Subcutaneous abdominal adipose tissue (tissue), 5 donors: ENCODE results near the gene CLCN6.

Source experiments
- H3K27ac ChIP-seq: one replicate; pipeline ENCODE4 v1.7.0; 2013; ENCODE audit warnings: low read depth, mild to moderate bottlenecking, inconsistent platforms, low read length, moderate library complexity
- H3K27me3 ChIP-seq, 5 donors: one replicate each; pipeline ENCODE4 v1.7.0; 2013; ENCODE audit warnings: low read length in 5 of 5, inconsistent platforms in 1 of 5; ENCODE audit not compliant: control insufficient read depth in 5 of 5, insufficient read depth in 4 of 5
- H3K36me3 ChIP-seq, 5 donors: one replicate each; pipeline ENCODE4 v1.7.0; 2013; ENCODE audit warnings: low read length in 5 of 5; ENCODE audit not compliant: control insufficient read depth in 5 of 5, insufficient read depth in 5 of 5
- H3K4me1 ChIP-seq, 5 donors: one replicate each; pipeline ENCODE4 v1.7.0; 2013; ENCODE audit warnings: low read length in 5 of 5, mild to moderate bottlenecking in 3 of 5, moderate library complexity in 1 of 5; ENCODE audit not compliant: control insufficient read depth in 5 of 5, insufficient read depth in 5 of 5
- H3K4me3 ChIP-seq, 5 donors: one replicate each; pipeline ENCODE4 v1.7.0; 2013; ENCODE audit warnings: low read length in 5 of 5, low read depth in 1 of 5
- H3K9ac ChIP-seq, 5 donors: one replicate each; pipeline ENCODE4 v1.7.0; 2013; ENCODE audit warnings: low read length in 5 of 5, mild to moderate bottlenecking in 4 of 5, moderate library complexity in 3 of 5
- H3K9me3 ChIP-seq, 5 donors: one replicate each; pipeline ENCODE4 v1.7.0; 2013; ENCODE audit warnings: low read length in 5 of 5; ENCODE audit not compliant: control insufficient read depth in 5 of 5
- donor health status: healthy.
- donor health status: healthy.
- donor health status: healthy.
- donor health status: healthy.
- donor health status: healthy.

Gene CLCN6

DNA sequence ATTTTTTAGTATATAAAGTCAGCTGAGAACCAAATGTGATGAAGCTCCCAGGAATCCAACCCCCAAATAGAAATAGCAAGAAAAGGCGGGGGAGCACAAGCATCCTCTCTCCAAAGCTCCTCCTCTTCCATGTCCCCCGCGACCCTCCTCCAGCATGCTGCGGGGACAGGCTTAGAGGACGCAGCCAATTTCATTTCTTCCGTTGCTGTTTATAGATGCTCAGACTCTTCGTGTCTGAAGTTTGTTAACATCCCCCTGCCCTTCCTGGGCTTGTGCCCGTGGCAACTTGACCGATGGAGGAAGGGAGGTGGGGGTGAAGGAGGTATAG lies 42.3 kb downstream of the CLCN6 start:
- peaks cover 0 to 3% (median 0%) of the 10 kb centered on the region in 5 donors for H3K27me3 ChIP-seq
- peaks cover 0 to 33% (median 25%) of the 10 kb centered on the region in 5 donors for H3K36me3 ChIP-seq
- H3K9me3 ChIP-seq = no peaks in the 10 kb centered on the region
- no peak overlapping the region for H3K27ac ChIP-seq
- H3K9ac ChIP-seq = no peak overlapping the region
- no peak overlapping the region for H3K4me3 ChIP-seq
- H3K4me1 ChIP-seq = peaks cover 0 to 7% (median 0%) of the 10 kb centered on the region in 5 donors

DNA sequence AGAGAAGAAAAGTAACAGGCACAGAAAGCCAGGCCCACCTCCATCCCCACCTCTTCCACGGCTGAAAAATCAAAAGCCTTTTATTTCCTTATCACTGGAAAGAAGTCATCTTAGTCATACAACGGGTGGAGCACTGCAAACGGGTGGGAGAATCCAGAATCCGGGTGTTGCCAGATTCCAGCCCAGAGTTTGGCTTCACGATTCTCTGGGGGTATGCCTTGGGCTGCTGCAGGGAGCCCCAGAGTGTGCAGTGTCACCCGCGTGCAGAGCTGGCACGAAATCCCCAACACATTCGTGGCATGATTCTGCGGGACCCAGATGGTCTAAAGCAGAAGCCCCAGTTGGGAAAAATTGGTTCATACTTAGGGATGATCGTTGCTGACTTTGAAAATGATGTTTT lies 44.2 kb downstream of the CLCN6 start:
- peaks cover 0 to 17% (median 12%) of the 10 kb centered on the region in 5 donors for H3K36me3 ChIP-seq
- H3K27me3 ChIP-seq = peaks cover 0 to 12% (median 5%) of the 10 kb centered on the region in 5 donors
- H3K27ac ChIP-seq = no peak overlapping the region
- no peaks in the 10 kb centered on the region for H3K4me1 ChIP-seq
- H3K4me3 ChIP-seq = no peak overlapping the region
- no peaks in the 10 kb centered on the region for H3K9me3 ChIP-seq
- H3K9ac ChIP-seq = no peak overlapping the region

DNA sequence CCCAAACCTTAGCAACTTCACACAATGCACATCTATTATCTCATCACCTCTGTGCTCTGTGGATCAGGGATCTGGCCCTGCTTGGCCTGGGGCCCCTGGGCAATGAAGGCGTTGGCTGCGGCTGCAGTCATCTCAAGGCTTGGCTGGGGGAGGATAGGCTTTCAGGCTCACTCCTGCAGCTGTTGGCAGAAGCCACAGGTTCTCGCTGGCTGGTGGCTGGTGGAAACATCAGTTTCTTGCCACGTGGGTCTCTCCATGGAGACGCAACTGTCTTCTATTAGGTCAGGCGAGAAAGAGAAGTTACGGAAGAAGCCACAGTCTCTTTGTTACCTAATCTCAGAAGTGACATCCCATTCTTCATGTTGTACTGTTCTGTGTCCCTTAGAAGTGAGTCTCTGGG lies 45.2 kb downstream of the CLCN6 start:
- Histone ChIP-seq H3K4me1 (no peaks in the 10 kb centered on the region), H3K4me3 (no peak overlapping the region), H3K27me3 (peaks cover 0 to 12% (median 5%) of the 10 kb centered on the region in 5 donors), H3K36me3 (peaks cover 0 to 11% (median 8%) of the 10 kb centered on the region in 5 donors), H3K9me3 (no peaks in the 10 kb centered on the region), H3K27ac (no peak overlapping the region), H3K9ac (no peak overlapping the region)

DNA sequence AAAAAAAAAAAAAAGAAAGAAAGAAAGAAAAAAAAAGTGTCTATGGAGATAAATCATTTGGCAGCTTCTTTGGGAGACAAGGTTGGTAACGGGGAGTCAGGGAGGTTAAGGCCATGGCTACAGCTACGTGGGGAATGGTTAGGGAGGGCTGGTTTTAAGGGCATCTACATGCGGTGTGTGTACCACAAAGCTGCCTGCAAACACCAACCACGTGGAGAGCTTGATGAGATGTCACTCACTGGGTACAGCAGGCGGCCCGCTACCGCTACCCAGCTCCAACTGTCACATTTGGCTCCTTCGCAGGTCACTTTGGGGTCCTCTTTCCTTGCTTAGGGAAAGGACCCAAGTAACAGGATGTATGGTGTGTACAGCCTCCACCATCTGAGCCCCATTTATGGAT lies 48.5 kb downstream of the CLCN6 start:
- Histone ChIP-seq H3K9me3 (peaks cover 0 to under 1% (median 0%) of the 10 kb centered on the region in 5 donors), H3K9ac (no peak overlapping the region), H3K27me3 (peaks cover 22 to 32% (median 31%) of the 10 kb centered on the region in 5 donors), H3K36me3 (no peaks in the 10 kb centered on the region), H3K27ac (no peak overlapping the region), H3K4me3 (no peak overlapping the region), H3K4me1 (peaks cover 0 to 3% (median 0%) of the 10 kb centered on the region in 5 donors)

DNA sequence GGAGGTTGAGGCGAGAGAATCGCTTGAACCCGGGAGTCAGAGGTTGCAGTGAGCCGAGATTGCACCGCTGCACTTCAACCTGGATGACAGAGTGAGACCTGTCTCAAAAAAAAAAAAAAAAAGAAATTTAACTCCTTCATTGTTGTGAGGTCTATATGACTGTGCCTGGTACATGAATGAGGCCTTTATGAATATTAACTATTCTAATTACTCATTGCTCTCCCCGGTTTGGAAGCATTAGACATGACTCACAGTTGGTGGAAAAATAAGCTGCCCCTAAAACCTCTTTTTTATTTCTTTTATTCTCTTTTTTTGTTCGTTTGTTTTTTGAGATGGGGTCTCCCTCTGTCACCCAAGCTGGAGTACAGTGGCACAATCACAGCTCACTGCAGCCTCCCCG lies 49.4 kb downstream of the CLCN6 start:
- no peak overlapping the region for H3K27ac ChIP-seq
- peaks cover 0 to 3% (median 0%) of the 10 kb centered on the region in 5 donors for H3K4me1 ChIP-seq
- peaks cover 24 to 39% (median 37%) of the 10 kb centered on the region in 5 donors for H3K27me3 ChIP-seq
- H3K4me3 ChIP-seq = no peak overlapping the region
- peaks cover 0 to 2% (median 0%) of the 10 kb centered on the region in 5 donors for H3K9me3 ChIP-seq
- no peak overlapping the region for H3K9ac ChIP-seq
- H3K36me3 ChIP-seq = no peaks in the 10 kb centered on the region

DNA sequence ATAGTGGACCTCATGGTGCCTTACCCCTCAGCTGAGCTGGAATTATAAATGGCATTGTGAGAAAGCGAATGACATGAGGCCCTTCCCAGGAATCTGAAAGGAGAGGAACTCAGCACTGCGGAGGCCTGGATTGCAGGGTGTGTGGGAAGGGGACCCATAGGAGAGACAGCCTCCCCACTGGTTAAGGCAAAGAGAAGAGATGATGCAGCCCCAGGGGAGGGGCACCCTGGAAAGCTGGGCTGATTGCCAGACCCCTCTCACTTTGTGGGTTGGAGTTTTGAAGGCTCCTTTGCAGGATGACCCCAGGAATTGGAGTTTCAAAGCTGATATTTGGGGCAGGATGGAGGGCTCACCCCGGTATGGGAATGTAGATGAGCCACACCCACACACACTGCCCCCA lies 50.7 kb downstream of the CLCN6 start:
- Histone ChIP-seq H3K27ac (no peak overlapping the region), H3K36me3 (no peaks in the 10 kb centered on the region), H3K4me1 (peaks cover 0 to 3% (median 0%) of the 10 kb centered on the region in 5 donors), H3K4me3 (no peak overlapping the region), H3K27me3 (peaks cover 29 to 43% (median 41%) of the 10 kb centered on the region in 5 donors), H3K9ac (no peak overlapping the region), H3K9me3 (peaks cover 0 to 2% (median 0%) of the 10 kb centered on the region in 5 donors)

DNA sequence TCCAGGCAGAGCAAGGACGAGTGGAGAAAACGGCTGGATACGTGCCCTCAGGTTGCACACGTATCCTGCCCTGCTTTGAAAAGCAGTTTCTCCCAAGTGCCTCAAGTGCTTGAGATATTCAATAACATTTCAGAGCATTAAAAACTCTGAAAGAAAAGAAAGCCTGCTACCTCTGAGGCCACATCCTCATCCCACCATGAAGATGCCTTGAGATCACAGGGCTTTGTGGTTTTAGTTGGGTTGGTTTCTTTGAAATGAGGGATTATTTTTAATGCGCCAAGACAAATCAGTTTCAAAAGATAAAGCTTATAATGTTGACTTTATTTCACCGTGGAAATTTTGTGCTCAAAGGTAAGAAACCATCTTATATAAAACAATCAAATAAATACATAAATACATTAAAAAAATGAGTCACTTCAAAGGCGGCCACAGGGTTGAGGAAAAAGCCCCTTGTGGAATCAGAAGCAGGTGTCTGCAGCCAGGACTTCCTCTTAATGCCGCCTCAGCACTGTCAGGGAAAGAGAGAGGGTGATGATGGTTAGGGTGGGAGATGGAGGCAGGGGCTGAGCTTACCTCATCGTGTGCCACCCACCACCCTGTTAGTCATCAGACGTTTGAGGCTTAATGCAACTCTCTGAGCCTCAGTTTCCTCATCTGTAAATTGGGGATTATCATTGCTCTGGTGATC lies 51.3 kb downstream of the CLCN6 start:
- H3K9ac ChIP-seq = no peak overlapping the region
- peaks cover 0 to 2% (median 0%) of the 10 kb centered on the region in 5 donors for H3K9me3 ChIP-seq
- H3K27me3 ChIP-seq = peaks cover 32 to 43% (median 41%) of the 10 kb centered on the region in 5 donors
- no peak overlapping the region for H3K4me3 ChIP-seq
- H3K27ac ChIP-seq = no peak overlapping the region
- peaks cover 0 to 3% (median 0%) of the 10 kb centered on the region in 5 donors for H3K4me1 ChIP-seq
- no peaks in the 10 kb centered on the region for H3K36me3 ChIP-seq

DNA sequence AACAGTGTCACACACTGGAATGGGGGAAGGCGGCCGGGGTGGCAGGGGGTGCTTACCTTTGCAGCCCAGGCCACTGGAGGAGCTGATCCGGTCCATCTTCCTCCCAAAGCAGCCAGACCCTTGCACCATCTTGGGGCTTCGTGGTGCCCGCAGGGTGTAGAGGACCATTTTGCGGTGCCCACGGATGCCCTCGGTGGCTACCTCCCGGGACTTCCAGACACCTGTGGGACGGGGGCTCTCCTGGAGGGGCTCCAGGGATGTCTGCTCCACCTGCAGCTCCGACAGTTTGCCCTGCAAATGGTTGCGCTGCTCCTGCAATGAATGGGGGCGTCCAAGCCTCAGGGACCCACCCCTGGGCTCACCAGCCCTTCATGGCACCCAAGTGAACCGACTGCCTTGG lies 52.2 kb downstream of the CLCN6 start:
- Histone ChIP-seq H3K4me3 (no peak overlapping the region), H3K27ac (no peak overlapping the region), H3K9me3 (peaks cover 0 to 2% (median 0%) of the 10 kb centered on the region in 5 donors), H3K27me3 (peaks cover 32 to 45% (median 40%) of the 10 kb centered on the region in 5 donors), H3K4me1 (peaks cover 0 to 3% (median 0%) of the 10 kb centered on the region in 5 donors), H3K36me3 (no peaks in the 10 kb centered on the region), H3K9ac (no peak overlapping the region)

DNA sequence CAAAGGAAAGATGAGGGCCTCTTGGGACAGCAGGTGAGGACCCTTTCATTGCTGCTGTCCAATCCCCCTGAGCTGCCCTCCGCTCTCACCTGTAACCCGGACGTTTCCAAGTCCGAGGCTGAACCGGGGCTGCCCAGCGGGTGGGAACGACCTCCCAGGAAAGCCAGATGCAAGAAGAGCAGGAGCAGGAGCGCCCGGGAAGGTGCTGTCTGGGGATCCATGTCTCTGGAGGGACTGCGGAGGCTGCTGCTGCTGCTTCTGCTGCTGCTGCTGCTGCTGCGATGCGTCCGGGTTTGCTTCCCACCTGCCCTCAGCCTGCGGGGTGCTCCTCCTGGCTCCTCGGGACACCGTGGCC lies 52.6 kb downstream of the CLCN6 start, which contains the start of gene NPPB:
TSS of gene NPPB (minus strand) at position 333 of the 355 bp plus-strand sequence. CDS start at position 221, 112 bp downstream.
- Histone ChIP-seq H3K4me3 (no peak within 1 kb of the TSS), H3K9ac (no peak within 1 kb of the TSS), H3K27me3 (peaks cover 32 to 45% (median 38%) of the 10 kb centered on the region in 5 donors), H3K27ac (no peak within 1 kb of the TSS), H3K9me3 (peaks cover 0 to 2% (median 0%) of the 10 kb centered on the region in 5 donors), H3K36me3 (no peaks in the 10 kb centered on the region), H3K4me1 (peaks cover 0 to 3% (median 0%) of the 10 kb centered on the region in 5 donors)

DNA sequence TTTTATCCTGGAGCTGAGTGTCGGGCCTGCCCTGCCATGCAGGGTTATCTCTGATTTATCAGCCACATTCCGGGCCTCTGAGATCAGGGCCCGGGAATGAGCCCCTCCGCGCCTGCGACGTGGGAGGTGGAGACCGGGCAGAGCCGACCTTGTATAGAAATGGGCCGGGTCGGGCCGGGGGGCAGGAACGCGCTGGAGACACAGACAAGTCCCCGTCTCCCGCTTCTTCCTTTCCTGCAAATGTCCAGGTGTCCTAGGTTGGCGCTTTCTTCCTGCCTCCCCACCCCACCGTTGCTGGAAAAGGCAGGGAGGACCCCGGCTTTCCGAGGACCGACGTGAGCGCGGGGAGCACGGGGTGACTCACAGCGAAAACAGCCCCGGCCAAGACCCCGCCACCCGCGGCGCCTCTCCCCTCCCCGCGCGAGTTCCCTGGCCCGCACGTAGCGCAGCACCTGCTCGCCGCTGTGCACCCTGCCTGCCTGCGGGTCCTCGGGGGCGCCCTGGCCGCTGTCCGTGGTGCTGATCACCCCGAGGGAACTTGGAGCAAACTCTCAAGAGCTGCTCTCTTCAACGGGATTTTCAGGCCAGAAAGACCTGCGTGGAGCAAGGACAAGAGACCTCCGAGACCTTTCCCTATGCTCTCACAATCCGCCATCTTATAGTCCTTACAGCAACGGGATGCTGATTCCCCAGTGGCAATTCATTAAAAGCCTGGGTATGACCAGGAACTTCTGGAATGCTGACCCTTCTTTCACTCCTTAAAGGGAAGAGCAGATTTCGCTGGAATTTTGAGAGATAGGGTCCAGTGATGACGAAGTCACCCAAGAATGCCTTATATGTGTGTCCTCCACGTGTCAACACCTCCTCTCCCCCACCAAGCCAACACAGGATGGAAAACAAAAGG lies 53.2 kb downstream of the CLCN6 start:
- peaks cover 32 to 45% (median 38%) of the 10 kb centered on the region in 5 donors for H3K27me3 ChIP-seq
- H3K27ac ChIP-seq = no peak overlapping the region
- H3K9ac ChIP-seq = no peak overlapping the region
- H3K4me3 ChIP-seq = no peak overlapping the region
- no peaks in the 10 kb centered on the region for H3K36me3 ChIP-seq
- H3K4me1 ChIP-seq = peaks cover 0 to 3% (median 0%) of the 10 kb centered on the region in 5 donors
- H3K9me3 ChIP-seq = peaks cover 0 to 2% (median 0%) of the 10 kb centered on the region in 5 donors
